Transverse colon (tissue), 4 donors: Measurements from ENCODE around the gene SEC16A. TPM values are rescaled to one million over a fixed set of nuclear protein-coding genes. Genes with fewer than 3 reads are reported as not detected.

Experiments
- DNase-seq: peaks from one replicate; pipeline ENCODE4 v3.0.0-alpha.2; 2019
- H3K27ac ChIP-seq, 4 donors: fragments of 200-600 bp; sonication (generic); 2 replicates each; pipeline ENCODE4 v1.5.1; 2016 to 2018; ENCODE audit warnings: inconsistent platforms in 4 of 4
- H3K27me3 ChIP-seq: fragments of 200-600 bp; sonication (generic); 2 replicates; pipeline ENCODE4 v1.5.1; 2017; ENCODE audit warnings: inconsistent platforms
- H3K36me3 ChIP-seq, 4 donors: fragments of 200-600 bp; sonication (generic); 2 replicates each; pipeline ENCODE4 v1.5.1; 2017 to 2019; ENCODE audit warnings: inconsistent platforms in 4 of 4
- H3K4me1 ChIP-seq, 4 donors: fragments of 200-600 bp; sonication (generic); 2 replicates each; pipeline ENCODE4 v1.5.1; 2017 to 2020; ENCODE audit warnings: inconsistent platforms in 4 of 4
- H3K4me3 ChIP-seq, 4 donors: fragments of 200-600 bp; sonication (generic); 1 replicate in 1 of 4; 2 replicates in 3 of 4; pipeline versions ENCODE4 v1.5.1 to v1.6.1; 2017 to 2019; ENCODE audit warnings: inconsistent platforms in 4 of 4
- H3K9me3 ChIP-seq, 2 donors: fragments of 200-600 bp; sonication (generic); 2 replicates each; pipeline ENCODE4 v1.5.1; 2017 to 2019; ENCODE audit warnings: inconsistent platforms in 2 of 2
- CTCF ChIP-seq, 5 experiments: fragments of 200-600 bp in 3 of 5; fragments of 450-650 bp in 2 of 5; sonication (generic) in 3 of 5; IDR thresholded peaks; 1 replicate in 2 of 5; 2 replicates in 3 of 5; pipeline ENCODE4 v1.5.1; 2016 to 2017; ENCODE audit warnings: antibody characterized with exemption in 5 of 5, inconsistent platforms in 3 of 5, mild to moderate bottlenecking in 2 of 5, moderate library complexity in 1 of 5
- EP300 ChIP-seq: sonication (generic); formaldehyde crosslinking; IDR thresholded peaks from one replicate; pipeline ENCODE4 v1.6.1; 2017; ENCODE audit warnings: antibody characterized with exemption, low read depth
- POLR2A ChIP-seq: fragments of 450-650 bp; IDR thresholded peaks from one replicate; pipeline ENCODE4 v1.6.1; 2016; ENCODE audit warnings: antibody characterized with exemption, mild to moderate bottlenecking, moderate library complexity
- POLR2AphosphoS5 ChIP-seq, 3 donors: sonication (generic); formaldehyde crosslinking; IDR thresholded peaks; one replicate each; pipeline ENCODE4 v1.6.1; 2016; ENCODE audit warnings: antibody characterized with exemption in 3 of 3
- WGBS, 2 donors: methylation state at CpG; one replicate each; pipeline ENCODE4 v1.1.5; 2018; ENCODE audit warnings: low coverage in 1 of 2; 5-methylcytosine and 5-hydroxymethylcytosine counted together
- in situ Hi-C, 4 donors: fragments of 200-750 bp; cut with MboI; loops; one replicate each; pipeline versions ENCODE4 v1.15.0 to v1.15.1; 2017; ENCODE audit warnings: low sequenced_read_pairs in 3 of 4, low pct_ligation_motif_present in 1 of 4, low pct_unique_long_range_greater_than_20kb in 1 of 4
- intact Hi-C: fragments of 100-400 bp; cut with DNase I; formaldehyde crosslinking; loops from one replicate; pipeline ENCODE4 v1.15.1; 2023; ENCODE audit warnings: low total_unique reads
- total RNA-seq, 4 donors: library from RNA; depleted of rRNA; stranded (reverse); fragments of >200 nt; gene quantifications; one replicate each; pipeline ENCODE4 v1.1.0, GENCODE V29; 2016

The SEC16A gene
- total RNA-seq, 4 donors from 2014 or later: 54.1 to 75.9 (median 65.8) TPM

- peaks cover 0 to 35% (median 12%) of the 10 kb centered on the region in 4 donors for H3K36me3 ChIP-seq
- no peak for TF ChIP-seq EP300
- TF ChIP-seq POLR2A: no peak
- no peak for TF ChIP-seq CTCF (IDR thresholded peaks at IDR 0.05)
- no peak for TF ChIP-seq POLR2AphosphoS5 (IDR thresholded peaks at IDR 0.05)
- no peaks in the 10 kb centered on the region for H3K27me3 ChIP-seq
- no peak overlapping the region for H3K4me3 ChIP-seq
- in situ Hi-C loops: no loop called here
- H3K4me1 ChIP-seq: no peaks in the 10 kb centered on the region
- 87 to 100% methylated on average over 8 to 27 of the region's 27 CpGs for WGBS, 2 donors
- no peak for DNase-seq
- H3K27ac ChIP-seq: no peak overlapping the region
- intact Hi-C loops: no loop called here
- H3K9me3 ChIP-seq: no peaks in the 10 kb centered on the region
Measured at GRCh38 chr9:136424750-136425362, 58.0 kb downstream of the SEC16A start.

DNA sequence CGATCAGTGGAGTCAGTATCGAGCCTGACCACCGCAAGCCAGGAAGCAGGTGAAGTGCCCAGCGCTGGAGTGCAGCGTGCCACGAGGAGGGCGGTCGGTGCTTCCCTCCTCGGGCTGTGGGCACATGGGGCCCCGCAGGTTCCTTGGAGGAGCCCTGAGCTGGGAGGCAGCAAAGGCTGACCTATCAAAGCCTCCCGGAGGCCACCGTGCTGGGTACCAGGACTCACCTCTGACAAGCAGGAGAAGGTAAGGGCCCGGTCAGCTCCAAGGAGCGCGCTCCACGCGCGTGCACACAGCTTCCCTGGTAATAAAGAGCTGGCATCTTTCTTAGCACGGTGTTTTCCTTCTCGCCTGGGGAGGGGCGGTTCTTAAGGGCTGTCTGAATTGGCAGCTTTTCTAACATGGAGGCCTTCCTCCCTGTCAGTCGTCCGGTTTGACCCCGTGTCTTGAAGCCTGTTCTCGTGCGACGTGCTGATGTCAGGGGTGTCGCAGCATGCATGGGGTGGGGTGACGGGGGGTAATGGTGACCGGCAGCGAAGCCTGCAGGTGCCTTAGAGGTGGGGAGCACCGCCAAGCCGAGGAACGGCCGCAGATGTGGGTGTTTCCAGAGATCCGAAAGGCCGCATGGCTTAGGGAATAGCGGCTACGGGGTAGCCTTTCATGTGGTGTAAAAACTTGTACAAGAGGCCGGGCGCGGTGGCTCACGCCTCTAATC lies 59.3 kb downstream of the SEC16A start:
- in situ Hi-C loops (no loop called here), intact Hi-C loops (no loop called here)
- Histone ChIP-seq H3K27me3 (no peaks in the 10 kb centered on the region), H3K4me3 (no peak overlapping the region), H3K4me1 (no peaks in the 10 kb centered on the region), H3K9me3 (no peaks in the 10 kb centered on the region), H3K36me3 (peaks cover 0 to 48% (median 17%) of the 10 kb centered on the region in 4 donors), H3K27ac (no peak overlapping the region)
- no peak for TF ChIP-seq POLR2A
- no peak for TF ChIP-seq POLR2AphosphoS5 (IDR thresholded peaks at IDR 0.05)
- no peak for TF ChIP-seq CTCF (IDR thresholded peaks at IDR 0.05)
- TF ChIP-seq EP300: no peak
- DNase-seq: no peak
- WGBS, 2 donors: 80 to 97% methylated on average over 3 to 35 of the region's 43 CpGs

- H3K36me3 ChIP-seq: peaks cover 0 to 55% (median 20%) of the 10 kb centered on the region in 4 donors
- intact Hi-C loops: no loop called here
Measured at GRCh38 chr9:136422876-136423275, 60.0 kb downstream of the SEC16A start.

More at GRCh38 chr9:136422876-136423275, 60.0 kb downstream of the SEC16A start:
- in situ Hi-C loops: no loop called here
- H3K4me3 ChIP-seq: no peak overlapping the region
- 93% methylated on average over 26 of the region's 26 CpGs; no CpG with 5 or more reads in 1 of the 2 donors for WGBS, 2 donors
- no peak for DNase-seq
- no peaks in the 10 kb centered on the region for H3K27me3 ChIP-seq
- no peak overlapping the region for H3K27ac ChIP-seq
- no peaks in the 10 kb centered on the region for H3K9me3 ChIP-seq
- H3K4me1 ChIP-seq: no peaks in the 10 kb centered on the region
- TF ChIP-seq CTCF (IDR thresholded peaks at IDR 0.05) (no peak), POLR2AphosphoS5 (IDR thresholded peaks at IDR 0.05) (no peak), EP300 (no peak), POLR2A (no peak)
